GM23248 (cell line): Measurements from ENCODE around the gene MLN. TPM values are rescaled to one million over a fixed set of nuclear protein-coding genes. Genes with fewer than 3 reads are reported as not detected.

Source experiments
- DNase-seq: peaks from one replicate; pipeline ENCODE4 v3.0.0-alpha.2; 2015
- H2AFZ ChIP-seq: fragments of 200-600 bp; sonication (generic); 2 replicates; pipeline ENCODE4 v1.6.1; 2016; ENCODE audit warnings: antibody characterized with exemption
- H3F3A ChIP-seq: fragments of 200-600 bp; sonication (generic); 2 replicates; pipeline ENCODE4 v1.6.1; 2016; ENCODE audit warnings: mild to moderate bottlenecking, antibody characterized with exemption, mixed run types; ENCODE audit not compliant: insufficient read depth
- H3K27ac ChIP-seq: fragments of 200-600 bp; sonication (generic); 2 replicates; pipeline ENCODE4 v1.5.1; 2016; ENCODE audit warnings: mild to moderate bottlenecking
- H3K27me3 ChIP-seq: fragments of 200-600 bp; sonication (generic); replicated peaks from 2 replicates; pipeline ENCODE4 v1.6.1; 2016; ENCODE audit warnings: mild to moderate bottlenecking; ENCODE audit not compliant: insufficient read depth
- H3K36me3 ChIP-seq: fragments of 200-600 bp; sonication (generic); 2 replicates; pipeline ENCODE4 v1.6.1; 2016; ENCODE audit warnings: low read depth, mild to moderate bottlenecking
- H3K4me1 ChIP-seq: fragments of 200-600 bp; sonication (generic); 2 replicates; pipeline ENCODE4 v1.6.1; 2016; ENCODE audit warnings: mild to moderate bottlenecking; ENCODE audit not compliant: insufficient read depth
- H3K4me2 ChIP-seq: fragments of 200-600 bp; sonication (generic); one replicate; pipeline ENCODE4 v1.6.1; 2016; ENCODE audit warnings: mild to moderate bottlenecking; ENCODE audit not compliant: unreplicated experiment
- H3K4me3 ChIP-seq: fragments of 200-600 bp; sonication (generic); 2 replicates; pipeline ENCODE4 v1.5.1; 2016; ENCODE audit warnings: mild to moderate bottlenecking
- H3K79me2 ChIP-seq: fragments of 200-600 bp; sonication (generic); 2 replicates; pipeline ENCODE4 v1.6.1; 2016; ENCODE audit warnings: mild to moderate bottlenecking; ENCODE audit not compliant: insufficient read depth
- H3K9ac ChIP-seq: fragments of 200-600 bp; sonication (generic); 2 replicates; pipeline ENCODE4 v1.6.1; 2016; ENCODE audit warnings: mild to moderate bottlenecking
- H3K9me2 ChIP-seq: fragments of 200-600 bp; sonication (generic); 2 replicates; pipeline ENCODE4 v1.6.1; 2016; ENCODE audit warnings: mixed run types, mild to moderate bottlenecking, moderate library complexity; ENCODE audit not compliant: insufficient read depth
- H3K9me3 ChIP-seq: fragments of 200-600 bp; sonication (generic); one replicate; pipeline ENCODE4 v1.6.1; 2017; ENCODE audit warnings: low read depth
- H4K20me1 ChIP-seq: fragments of 200-600 bp; sonication (generic); 2 replicates; pipeline ENCODE4 v1.6.0; 2016; ENCODE audit not compliant: insufficient read depth
- EZH2 ChIP-seq: fragments of 200-600 bp; sonication (generic); IDR thresholded peaks from 2 replicates; pipeline ENCODE4 v1.6.1; 2018; ENCODE audit warnings: antibody characterized with exemption, mild to moderate bottlenecking; ENCODE audit not compliant: insufficient read depth, poor library complexity, severe bottlenecking
- EZH2phosphoT487 ChIP-seq: fragments of 200-600 bp; sonication (generic); IDR thresholded peaks from 2 replicates; pipeline ENCODE4 v1.6.1; 2018; ENCODE audit warnings: antibody characterized with exemption, moderate library complexity, mild to moderate bottlenecking, low read depth; ENCODE audit not compliant: insufficient read depth
- WGBS, 2 experiments: methylation state at CpG; one replicate each; pipeline ENCODE4 v1.1.6; 2015 to 2017; ENCODE audit warnings: low lambda C conversion rate in 2 of 2, low coverage in 1 of 2; ENCODE audit errors: missing lambda C conversion rate in 2 of 2; 5-methylcytosine and 5-hydroxymethylcytosine counted together
- in situ Hi-C: fragments of 300-500 bp; cut with MboI; formaldehyde crosslinking; loops from 2 replicates; pipeline ENCODE4 v1.15.0; 2020
- polyA plus RNA-seq: library from polyadenylated mRNA; unstranded; fragments of >200 nt; fragmentation: Nextera tagmentation; extraction: Ambion mirVana; gene quantifications from 2 replicates; pipeline ENCODE4 v1.2.1, GENCODE V29; 2016
- total RNA-seq: library from RNA; depleted of rRNA; stranded (reverse); fragments of >200 nt; shearing (Covaris generic); gene quantifications from 2 replicates; pipeline ENCODE4 v1.2.3, GENCODE V29; 2014

The MLN gene
- total and polyA plus RNA-seq, 2 experiments from 2014 or later = not detected

DNA sequence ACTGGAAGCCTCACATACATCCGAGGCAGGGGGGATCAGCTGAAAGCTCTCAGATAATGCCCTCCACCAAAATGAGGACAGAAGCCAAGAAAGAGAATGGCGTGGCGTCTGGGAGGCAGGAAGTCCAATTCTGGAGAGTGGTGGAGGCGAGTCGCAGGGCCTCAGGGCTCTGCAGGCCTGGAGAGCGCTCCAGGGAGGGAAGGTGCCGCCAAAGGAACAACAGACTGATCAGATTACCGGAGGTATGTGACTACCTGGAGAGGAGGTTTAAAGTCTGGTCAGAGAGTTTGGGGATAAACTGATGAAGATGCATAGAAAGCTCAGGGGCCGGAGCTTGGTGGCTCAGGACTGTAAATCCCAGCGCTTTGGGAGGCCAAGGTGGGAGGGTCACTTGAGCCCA is 45.9 kb downstream of the MLN start:
- H3K27me3 ChIP-seq = no peaks in the 10 kb centered on the region
- TF ChIP-seq EZH2phosphoT487 = no peak
- no peak for TF ChIP-seq EZH2
- no peaks in the 10 kb centered on the region for H3K79me2 ChIP-seq
- DNase-seq = no peak
- no peaks in the 10 kb centered on the region for H3K9me3 ChIP-seq
- H3F3A ChIP-seq = no peaks in the 10 kb centered on the region
- no peak overlapping the region for H3K4me3 ChIP-seq
- H2AFZ ChIP-seq = no peak overlapping the region
- no peak overlapping the region for H3K9ac ChIP-seq
- no peak overlapping the region for H3K27ac ChIP-seq
- in situ Hi-C loops = no loop called here
- 79% methylated on average over 10 of the region's 10 CpGs for WGBS, 2 experiments
- no peaks in the 10 kb centered on the region for H3K4me1 ChIP-seq
- no peak overlapping the region for H3K4me2 ChIP-seq
- H4K20me1 ChIP-seq = no peaks in the 10 kb centered on the region
- H3K9me2 ChIP-seq = no peaks in the 10 kb centered on the region
- no peaks in the 10 kb centered on the region for H3K36me3 ChIP-seq

DNA sequence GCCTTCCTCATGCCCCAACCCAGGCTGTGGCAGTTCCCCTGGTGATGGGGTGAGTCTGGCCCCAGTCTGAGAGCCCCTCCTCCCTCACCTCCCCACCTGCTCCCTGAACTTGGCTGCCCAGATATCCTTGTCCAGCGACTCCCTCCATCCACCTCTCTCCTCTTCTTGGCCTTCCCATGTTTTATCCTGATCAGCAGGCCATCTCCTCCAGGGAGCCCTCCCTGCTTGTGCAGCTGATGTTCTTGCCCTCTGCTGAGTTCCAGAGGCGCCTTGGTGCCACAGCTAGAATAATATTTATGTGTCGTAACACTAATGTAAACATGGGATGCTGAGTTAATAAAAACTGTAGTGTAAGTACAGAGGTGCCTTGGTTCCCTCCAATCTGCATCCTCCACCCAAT is 46.7 kb downstream of the MLN start:
- Histone ChIP-seq H3K4me2 (no peak overlapping the region), H2AFZ (no peak overlapping the region), H3K4me1 (no peaks in the 10 kb centered on the region), H3K4me3 (no peak overlapping the region), H4K20me1 (no peaks in the 10 kb centered on the region), H3K9me2 (no peaks in the 10 kb centered on the region), H3F3A (no peaks in the 10 kb centered on the region), H3K9ac (no peak overlapping the region), H3K79me2 (no peaks in the 10 kb centered on the region), H3K27ac (no peak overlapping the region), H3K36me3 (no peaks in the 10 kb centered on the region), H3K9me3 (no peaks in the 10 kb centered on the region), H3K27me3 (no peaks in the 10 kb centered on the region)
- DNase-seq = no peak
- no peak for TF ChIP-seq EZH2
- TF ChIP-seq EZH2phosphoT487 = no peak
- in situ Hi-C loops = no loop called here
- 72 to 80% methylated on average over 3 of the region's 3 CpGs for WGBS, 2 experiments

DNA sequence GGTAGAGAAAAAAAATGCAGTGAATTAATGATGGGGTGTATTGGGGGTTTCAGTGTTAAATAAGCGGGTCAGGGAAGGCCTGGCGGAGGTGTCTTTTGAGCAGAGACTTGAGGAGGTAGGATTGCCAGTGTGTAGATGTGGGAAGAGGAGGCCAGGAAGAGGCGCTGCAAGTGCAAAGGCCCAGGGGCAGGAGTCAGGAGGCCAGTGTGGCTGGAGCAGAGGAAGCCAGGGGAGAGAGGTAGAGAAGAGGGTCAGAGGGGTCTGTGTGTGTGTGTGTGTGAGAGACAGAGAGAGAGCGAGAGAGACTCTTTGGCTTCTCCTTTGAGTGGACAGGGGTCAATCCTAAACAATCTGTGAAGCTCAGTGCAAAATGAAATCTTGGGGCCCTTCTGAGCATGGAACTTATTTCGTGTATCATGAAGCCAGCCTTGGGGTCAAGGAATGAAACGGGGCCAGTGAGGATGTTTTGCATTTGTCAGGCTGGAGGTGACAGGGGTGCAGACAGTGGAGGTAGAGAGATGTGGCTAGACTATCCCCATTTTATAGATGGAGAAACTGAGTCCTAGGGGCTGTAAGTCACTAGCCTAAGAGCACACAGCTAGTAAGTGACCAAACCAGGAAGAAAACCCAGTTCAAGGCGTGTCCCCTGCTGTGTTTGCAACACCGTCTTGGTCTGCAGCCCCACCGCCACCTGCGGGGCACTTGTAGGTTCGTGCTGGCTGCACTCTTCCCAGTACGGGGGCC is 47.4 kb downstream of the MLN start:
- in situ Hi-C loops = no loop called here
- TF ChIP-seq EZH2 = no peak
- TF ChIP-seq EZH2phosphoT487 = no peak

DNA sequence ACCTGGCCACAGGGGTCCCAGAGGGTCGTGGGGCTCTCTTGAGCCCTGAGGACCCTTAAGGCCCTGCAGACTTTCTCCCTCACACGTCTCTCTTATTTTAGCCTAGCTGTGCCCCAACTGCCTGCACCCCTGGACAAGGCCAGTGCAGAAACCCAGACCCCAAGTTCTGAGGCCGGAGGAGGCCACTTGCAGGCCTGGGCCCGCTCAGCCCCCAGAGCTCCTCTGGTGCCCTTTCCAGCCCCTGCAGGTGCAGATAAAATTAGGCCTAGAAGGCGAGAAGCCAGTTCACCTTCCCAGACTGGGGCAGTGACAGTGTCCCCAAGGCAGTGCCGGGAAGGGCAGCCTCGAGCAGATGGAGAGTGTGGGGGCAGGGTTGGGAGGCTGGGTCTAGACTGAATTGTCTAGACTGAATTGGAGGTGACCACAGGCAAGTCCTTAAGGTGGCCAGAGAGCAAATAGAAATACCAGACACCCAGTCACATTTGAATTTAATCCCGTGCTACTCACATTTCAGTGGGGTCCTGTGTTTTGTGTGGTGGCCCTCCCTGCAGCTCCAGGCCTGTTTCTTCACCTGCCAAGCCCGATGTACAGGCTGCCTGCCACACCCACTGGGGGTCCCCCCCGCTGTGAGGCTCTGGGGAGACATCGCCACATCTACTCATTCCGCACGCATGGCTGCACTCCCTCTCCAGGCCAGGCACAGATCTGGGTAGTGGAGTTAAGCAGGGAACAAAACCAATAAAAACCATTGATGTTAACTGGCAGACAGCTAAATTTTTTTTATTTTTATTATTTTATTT is 48.5 kb downstream of the MLN start:
- Histone ChIP-seq H3K36me3 (no peaks in the 10 kb centered on the region), H3K9me2 (no peaks in the 10 kb centered on the region), H3F3A (no peaks in the 10 kb centered on the region), H3K9ac (no peak overlapping the region), H3K4me3 (no peak overlapping the region), H3K79me2 (no peaks in the 10 kb centered on the region), H3K4me1 (peaks cover 6% of the 10 kb centered on the region), H3K9me3 (no peaks in the 10 kb centered on the region), H3K4me2 (no peak overlapping the region), H3K27me3 (no peaks in the 10 kb centered on the region), H4K20me1 (no peaks in the 10 kb centered on the region), H3K27ac (no peak overlapping the region), H2AFZ (no peak overlapping the region)
- no peak for TF ChIP-seq EZH2phosphoT487
- TF ChIP-seq EZH2 = no peak
- DNase-seq = no peak
- in situ Hi-C loops = no loop called here
- WGBS, 2 experiments = 71 to 72% methylated on average over 13 of the region's 13 CpGs

More for the DNA sequence above, 47.4 kb downstream of the MLN start:
- no peaks in the 10 kb centered on the region for H3K79me2 ChIP-seq
- H3K36me3 ChIP-seq = no peaks in the 10 kb centered on the region
- no peaks in the 10 kb centered on the region for H4K20me1 ChIP-seq
- H3K27me3 ChIP-seq = no peaks in the 10 kb centered on the region
- H3K9me3 ChIP-seq = no peaks in the 10 kb centered on the region
- no peak overlapping the region for H3K27ac ChIP-seq
- H3F3A ChIP-seq = no peaks in the 10 kb centered on the region
- H3K4me3 ChIP-seq = no peak overlapping the region
- no peaks in the 10 kb centered on the region for H3K4me1 ChIP-seq
- H2AFZ ChIP-seq = no peak overlapping the region
- WGBS, 2 experiments = 80% methylated on average over 12 of the region's 12 CpGs
- no peaks in the 10 kb centered on the region for H3K9me2 ChIP-seq
- no peak for DNase-seq
- H3K4me2 ChIP-seq = no peak overlapping the region
- H3K9ac ChIP-seq = no peak overlapping the region
